H1 (cell line): ENCODE data around the gene TMEM106C. TPM values are rescaled to one million over a fixed set of nuclear protein-coding genes. Genes with fewer than 3 reads are reported as not detected.

Source experiments
- CTCF ChIA-PET: fragments of 300-600 bp; sonication (Branson Sonifier 250); formaldehyde crosslinking; loops from one replicate; lab custom pipeline; 2021; ENCODE audit not compliant: partially characterized antibody; lab: Charles Lee
- POLR2A ChIA-PET: fragments of 300-600 bp; sonication (Branson Sonifier 250); formaldehyde crosslinking; loops from one replicate; lab custom pipeline; 2021; ENCODE audit warnings: inconsistent platforms; ENCODE audit not compliant: partially characterized antibody; lab: Charles Lee
- DNase-seq, 2 experiments: peaks; one replicate each; pipeline versions ENCODE4 v3.0.0 to v3.0.0-alpha.2; 2010 to 2022; ENCODE audit warnings: low spot score in 2 of 2, low read depth in 1 of 2, mixed read lengths in 1 of 2
- FAIRE-seq: peaks from 2 replicates; lab custom pipeline; 2011; peaks lifted over from hg19 to GRCh38; lab: Jason Lieb, UNC
- H2AFZ ChIP-seq: 2 replicates; pipeline ENCODE4 v1.8.1; 2012; ENCODE audit warnings: low read length, inconsistent platforms
- H2AK5ac ChIP-seq: 2 replicates; pipeline ENCODE4 v1.6.1; 2013; ENCODE audit warnings: low read depth, low read length
- H2BK120ac ChIP-seq: replicated peaks from 2 replicates; pipeline ENCODE3; 2013; ENCODE audit warnings: low read depth, low read length, inconsistent platforms
- H2BK12ac ChIP-seq: 2 replicates; pipeline ENCODE4 v1.6.1; 2013; ENCODE audit warnings: low read depth, low read length
- H2BK15ac ChIP-seq: 2 replicates; pipeline ENCODE4 v1.6.1; 2013; ENCODE audit warnings: low read length
- H2BK20ac ChIP-seq: 2 replicates; pipeline ENCODE4 v1.6.1; 2013; ENCODE audit warnings: low read length
- H2BK5ac ChIP-seq: 2 replicates; pipeline ENCODE4 v1.6.1; 2013; ENCODE audit warnings: low read depth, low read length
- H3K14ac ChIP-seq: 2 replicates; pipeline ENCODE4 v1.6.1; 2013; ENCODE audit warnings: inconsistent platforms; ENCODE audit not compliant: insufficient read length
- H3K18ac ChIP-seq: 2 replicates; pipeline ENCODE4 v1.6.1; 2013; ENCODE audit warnings: low read length; ENCODE audit errors: extremely low read depth
- H3K23ac ChIP-seq: 2 replicates; pipeline ENCODE4 v1.6.1; 2013; ENCODE audit warnings: inconsistent platforms; ENCODE audit not compliant: insufficient read length
- H3K23me2 ChIP-seq: 2 replicates; pipeline ENCODE4 v1.6.1; 2013; ENCODE audit warnings: low read depth, low read length
- H3K27ac ChIP-seq: 2 replicates; pipeline ENCODE4 v1.6.1; 2011; ENCODE audit warnings: low read depth, low read length, inconsistent platforms
- H3K27me3 ChIP-seq, 4 experiments: replicated peaks in 1 of 4; 1 replicate in 1 of 4; 2 replicates in 3 of 4; pipeline versions ENCODE4 v1.6.1 to v1.8.1; 2011 to 2013; ENCODE audit warnings: low read length in 3 of 4, mild to moderate bottlenecking in 3 of 4, inconsistent platforms in 2 of 4, mixed read lengths in 2 of 4, moderate library complexity in 1 of 4; ENCODE audit not compliant: control insufficient read depth in 3 of 4, insufficient read depth in 3 of 4; ENCODE audit errors: extremely low read depth in 1 of 4
- H3K36me3 ChIP-seq, 4 experiments: 2 replicates each; pipeline versions ENCODE4 v1.6.1 to v1.8.1; 2011 to 2013; ENCODE audit warnings: mild to moderate bottlenecking in 4 of 4, low read length in 3 of 4, moderate library complexity in 2 of 4, control low read depth in 1 of 4, inconsistent platforms in 1 of 4; ENCODE audit not compliant: insufficient read depth in 4 of 4, control insufficient read depth in 2 of 4
- H3K4ac ChIP-seq: replicated peaks from 2 replicates; pipeline ENCODE3; 2013; ENCODE audit warnings: low read length, low read depth, mixed read lengths, inconsistent platforms; ENCODE audit not compliant: insufficient read length
- H3K4me1 ChIP-seq, 4 experiments: replicated peaks in 1 of 4; 1 replicate in 1 of 4; 2 replicates in 3 of 4; pipeline versions ENCODE4 v1.6.1 to v1.8.1; 2011 to 2013; ENCODE audit warnings: low read length in 3 of 4, inconsistent platforms in 2 of 4, mixed read lengths in 1 of 4; ENCODE audit not compliant: insufficient read depth in 4 of 4, control insufficient read depth in 3 of 4
- H3K4me2 ChIP-seq, 2 experiments: 2 replicates each; pipeline versions ENCODE4 v1.6.1 to v1.8.1; 2011 to 2013; ENCODE audit warnings: low read depth in 2 of 2, low read length in 2 of 2, control low read depth in 1 of 2, inconsistent platforms in 1 of 2, mild to moderate bottlenecking in 1 of 2; ENCODE audit not compliant: insufficient read depth in 1 of 2
- H3K4me3 ChIP-seq, 4 experiments: fragments of 200-600, 300-600 bp in 1 of 4; sonication (generic), shearing (Covaris generic), sonication (Bioruptor Twin) in 1 of 4; 2 replicates each; pipeline versions ENCODE4 v1.5.1 to v1.8.1; 2011 to 2016; ENCODE audit warnings: low read length in 4 of 4, low read depth in 3 of 4, control low read depth in 2 of 4, inconsistent platforms in 2 of 4, mild to moderate bottlenecking in 2 of 4, mixed read lengths in 1 of 4, moderate library complexity in 1 of 4; ENCODE audit not compliant: insufficient read depth in 2 of 4; ENCODE audit errors: extremely low read depth in 1 of 4
- H3K56ac ChIP-seq: replicated peaks from 2 replicates; pipeline ENCODE3; 2013; ENCODE audit warnings: low read depth, mild to moderate bottlenecking, mixed read lengths, low read length, inconsistent platforms; ENCODE audit not compliant: insufficient read length
- H3K79me1 ChIP-seq: 2 replicates; pipeline ENCODE4 v1.6.1; 2013; ENCODE audit warnings: low read depth, low read length, control low read depth
- H3K79me2 ChIP-seq, 2 experiments: 2 replicates each; pipeline versions ENCODE4 v1.6.1 to v1.8.1; 2012 to 2013; ENCODE audit warnings: low read length in 2 of 2, mild to moderate bottlenecking in 2 of 2, inconsistent platforms in 1 of 2; ENCODE audit not compliant: insufficient read depth in 2 of 2, control insufficient read depth in 1 of 2
- H3K9ac ChIP-seq, 4 experiments: replicated peaks in 1 of 4; 1 replicate in 1 of 4; 2 replicates in 3 of 4; pipeline versions ENCODE4 v1.6.1 to v1.8.1; 2011 to 2013; ENCODE audit warnings: low read depth in 3 of 4, low read length in 3 of 4, control low read depth in 2 of 4, mild to moderate bottlenecking in 2 of 4, moderate library complexity in 2 of 4, inconsistent platforms in 1 of 4; ENCODE audit errors: extremely low read depth in 1 of 4
- H3K9me3 ChIP-seq, 2 experiments: 2 replicates each; pipeline versions ENCODE4 v1.6.1 to v1.8.1; 2012 to 2013; ENCODE audit warnings: mild to moderate bottlenecking in 2 of 2, moderate library complexity in 2 of 2, control low read depth in 1 of 2, inconsistent platforms in 1 of 2, low read depth in 1 of 2, low read length in 1 of 2, mixed read lengths in 1 of 2; ENCODE audit not compliant: insufficient read depth in 2 of 2
- H4K20me1 ChIP-seq, 2 experiments: replicated peaks in 1 of 2; 2 replicates each; pipeline versions ENCODE3 to v1.8.1; 2011 to 2013; ENCODE audit warnings: inconsistent platforms in 2 of 2, low read length in 2 of 2, mild to moderate bottlenecking in 1 of 2; ENCODE audit not compliant: insufficient read depth in 2 of 2, control insufficient read depth in 1 of 2
- H4K5ac ChIP-seq: 2 replicates; pipeline ENCODE4 v1.6.1; 2013; ENCODE audit warnings: low read length, low read depth, mixed read lengths, inconsistent platforms; ENCODE audit not compliant: insufficient read length
- H4K8ac ChIP-seq: 2 replicates; pipeline ENCODE4 v1.8.0; 2013; ENCODE audit warnings: mild to moderate bottlenecking, moderate library complexity, low read length, inconsistent platforms; ENCODE audit not compliant: insufficient read depth; ENCODE audit errors: extremely low read depth
- H4K91ac ChIP-seq: replicated peaks from 2 replicates; pipeline ENCODE3; 2013; ENCODE audit warnings: low read length, mixed read lengths, inconsistent platforms; ENCODE audit not compliant: insufficient read length
- ATF3 ChIP-seq: IDR thresholded peaks from 2 replicates; pipeline ENCODE4 v1.6.1; 2011; ENCODE audit warnings: low read depth, mild to moderate bottlenecking, low read length; ENCODE audit not compliant: insufficient read depth
- BCL11A ChIP-seq, 2 experiments: IDR thresholded peaks; one replicate each; pipeline ENCODE4 v1.6.1; 2011; ENCODE audit warnings: low read depth in 2 of 2, low read length in 2 of 2, mild to moderate bottlenecking in 2 of 2
- CREB1 ChIP-seq: IDR thresholded peaks from 2 replicates; pipeline ENCODE4 v1.6.1; 2012; ENCODE audit warnings: inconsistent platforms
- EP300 ChIP-seq, 2 experiments: IDR thresholded peaks; 1 replicate in 1 of 2; 2 replicates in 1 of 2; pipeline ENCODE4 v1.6.1; 2011 to 2012; ENCODE audit warnings: low read depth in 2 of 2, low read length in 2 of 2, mild to moderate bottlenecking in 2 of 2, borderline replicate concordance in 1 of 2, inconsistent platforms in 1 of 2, moderate library complexity in 1 of 2
- EZH2 ChIP-seq: fragments of 200-600 bp; sonication (generic); IDR thresholded peaks from 2 replicates; pipeline ENCODE4 v1.7.1; 2012; ENCODE audit warnings: low read depth, mild to moderate bottlenecking, moderate library complexity, low read length, inconsistent platforms; ENCODE audit not compliant: severe bottlenecking
- RFX5 ChIP-seq: IDR thresholded peaks from 2 replicates; pipeline ENCODE4 v1.6.1; 2011; ENCODE audit warnings: low read depth, low read length, improper control_type of control experiment, borderline replicate concordance
- SP2 ChIP-seq: IDR thresholded peaks from 2 replicates; pipeline ENCODE4 v1.6.1; 2012; ENCODE audit warnings: mild to moderate bottlenecking, low read length, inconsistent platforms
- SP4 ChIP-seq: IDR thresholded peaks from 2 replicates; pipeline ENCODE4 v1.6.1; 2012; ENCODE audit warnings: low read length, inconsistent platforms
- SUZ12 ChIP-seq: fragments of 200-600 bp; sonication (generic); IDR thresholded peaks from 2 replicates; pipeline ENCODE4 v1.6.1; 2012; ENCODE audit warnings: mild to moderate bottlenecking, inconsistent platforms, low read length, moderate library complexity, mixed read lengths
- TAF7 ChIP-seq: optimal IDR thresholded peaks from 2 replicates; pipeline ENCODE3; 2011; ENCODE audit warnings: low read depth, mild to moderate bottlenecking, inconsistent platforms, low read length, moderate library complexity, borderline replicate concordance
- TBP ChIP-seq: IDR thresholded peaks from 2 replicates; pipeline ENCODE4 v1.6.1; 2011; ENCODE audit warnings: low read depth, low read length, improper control_type of control experiment
- TCF12 ChIP-seq: IDR thresholded peaks from 2 replicates; pipeline ENCODE4 v1.6.1; 2011; ENCODE audit warnings: low read depth, mild to moderate bottlenecking, low read length
- WGBS, 2 experiments: shearing (Covaris generic) in 1 of 2; methylation state at CpG; one replicate each; pipeline versions ENCODE4 v1.1.6 to v1.1.7; 2013 to 2015; ENCODE audit warnings: low lambda C conversion rate in 2 of 2, mixed read lengths in 2 of 2, inconsistent platforms in 1 of 2, low coverage in 1 of 2, missing lambda C conversion rate in 1 of 2; ENCODE audit not compliant: insufficient replicate concordance in 2 of 2, insufficient coverage in 1 of 2, insufficient read length in 1 of 2; ENCODE audit errors: extremely low coverage in 1 of 2, missing lambda C conversion rate in 1 of 2; 5-methylcytosine and 5-hydroxymethylcytosine counted together
- polyA plus RNA-seq, 7 experiments: library from polyadenylated mRNA; depleted of rRNA in 3 of 7; stranded (reverse) in 5 of 7; unstranded in 2 of 7; fragments of >200 nt in 5 of 7; fragments of 200-250 nt in 2 of 7; gene quantifications; 1 replicate in 5 of 7; 2 replicates in 1 of 7; 4 replicates in 1 of 7; pipeline versions ENCODE4 v1.2.1 to v1.2.3, GENCODE V29; 2011 to 2013; ENCODE audit warnings: missing spikeins in 2 of 7, mixed read lengths in 2 of 7
- total RNA-seq: library from RNA; stranded (reverse); fragmentation: NEBNext Ultra II Directional; extraction: Animal tissue kit (Norgen Biotek cat#: 25700); gene quantifications from 2 replicates; pipeline ENCODE4 v1.2.1, GENCODE V29; 2021
- TF ChIP-seq, protein P1 (sequence below): IDR thresholded peaks from 2 replicates; pipeline ENCODE4 v1.6.1; 2012; ENCODE audit warnings: inconsistent platforms

TMEM106C gene
- total and polyA plus RNA-seq, 2 of the 8 experiments (the other 6 are each of a cell fraction or from before 2014, with no cell fraction given), result 36.6 to 45.3 TPM

DNA sequence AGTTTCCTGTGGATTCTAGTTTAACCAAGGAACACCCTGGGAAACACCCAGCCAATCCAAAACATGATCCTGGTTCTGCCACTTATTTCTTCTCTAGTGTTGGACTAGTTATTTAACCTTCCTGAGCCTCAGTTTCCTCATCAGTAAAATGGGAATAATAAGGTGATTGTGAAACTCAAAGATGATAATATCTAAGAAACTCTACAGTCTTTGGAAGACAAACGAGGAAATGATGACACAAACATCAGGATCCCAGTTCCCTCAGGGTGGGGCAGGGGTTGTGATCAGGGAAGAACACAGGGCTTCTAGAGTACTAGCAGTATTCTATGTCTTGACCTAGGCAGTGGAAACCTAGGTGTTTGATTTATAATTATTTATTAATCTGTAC lies 18.1 kb upstream of the TMEM106C start:
- Histone ChIP-seq H3K27ac (no peak overlapping the region), H3K56ac (no peak overlapping the region), H2BK120ac (no peak overlapping the region), H3K18ac (no peak overlapping the region), H2AFZ (no peak overlapping the region), H2BK5ac (no peak overlapping the region), H2BK15ac (no peak overlapping the region), H3K23ac (no peak overlapping the region), H4K20me1 (peaks cover 0 to 2% of the 10 kb centered on the region in 2 experiments), H3K23me2 (peaks cover 6% of the 10 kb centered on the region), H4K91ac (no peak overlapping the region), H3K9ac (no peak overlapping the region), H3K4ac (no peak overlapping the region), H3K4me3 (no peak overlapping the region), H3K27me3 (peaks cover 0 to 20% (median 15%) of the 10 kb centered on the region in 4 experiments; a peak in 5 of 7 replicates), H4K8ac (no peak overlapping the region), H4K5ac (no peak overlapping the region), H3K79me2 (no peaks in the 10 kb centered on the region), H3K9me3 (no peaks in the 10 kb centered on the region), H2BK20ac (no peak overlapping the region), H3K36me3 (no peaks in the 10 kb centered on the region), H3K79me1 (no peaks in the 10 kb centered on the region), H3K14ac (no peak overlapping the region), H3K4me1 (peaks cover 0 to 16% (median 13%) of the 10 kb centered on the region in 4 experiments; a peak in 5 of 7 replicates), H3K4me2 (no peak overlapping the region), H2BK12ac (no peak overlapping the region), H2AK5ac (no peak overlapping the region)
- DNase-seq (no peak), FAIRE-seq (no peak)
- ChIA-PET POLR2A (no interaction called here), CTCF (interaction anchor here (1.1 to 2.6 kb wide), 5 partner anchors 18 to 121 kb away, joined by 3 to 13 read pairs (median 4); partner anchors contain the start of genes TMEM106C and VDR)
- 73% methylated on average over 1 of the region's 1 CpG; no CpG with 5 or more reads in 1 of the 2 experiments for WGBS, 2 experiments
- TF ChIP-seq, protein P1, sequence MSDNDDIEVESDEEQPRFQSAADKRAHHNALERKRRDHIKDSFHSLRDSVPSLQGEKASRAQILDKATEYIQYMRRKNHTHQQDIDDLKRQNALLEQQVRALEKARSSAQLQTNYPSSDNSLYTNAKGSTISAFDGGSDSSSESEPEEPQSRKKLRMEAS, result no peak
- TF ChIP-seq CREB1 (no peak), SP2 (no peak), RFX5 (no peak), BCL11A (IDR thresholded peaks at IDR 0.05; ENCODE audit: low read depth in 2 of 2, low read length in 2 of 2) (no peak), TBP (no peak), TAF7 (no peak), EP300 (IDR thresholded peaks at IDR 0.05; ENCODE audit: borderline replicate concordance in 1 of 2, low read depth in 2 of 2, low read length in 2 of 2) (no peak), TCF12 (no peak), SP4 (no peak), ATF3 (no peak), EZH2 (no peak), SUZ12 (no peak)
